NCI-H345 (cell line): ENCODE results near the gene SETD7.

Source experiments
- DNase-seq: peaks from one replicate; lab custom pipeline; 2025; lab: John Stamatoyannopoulos, UW

Gene SETD7

DNA sequence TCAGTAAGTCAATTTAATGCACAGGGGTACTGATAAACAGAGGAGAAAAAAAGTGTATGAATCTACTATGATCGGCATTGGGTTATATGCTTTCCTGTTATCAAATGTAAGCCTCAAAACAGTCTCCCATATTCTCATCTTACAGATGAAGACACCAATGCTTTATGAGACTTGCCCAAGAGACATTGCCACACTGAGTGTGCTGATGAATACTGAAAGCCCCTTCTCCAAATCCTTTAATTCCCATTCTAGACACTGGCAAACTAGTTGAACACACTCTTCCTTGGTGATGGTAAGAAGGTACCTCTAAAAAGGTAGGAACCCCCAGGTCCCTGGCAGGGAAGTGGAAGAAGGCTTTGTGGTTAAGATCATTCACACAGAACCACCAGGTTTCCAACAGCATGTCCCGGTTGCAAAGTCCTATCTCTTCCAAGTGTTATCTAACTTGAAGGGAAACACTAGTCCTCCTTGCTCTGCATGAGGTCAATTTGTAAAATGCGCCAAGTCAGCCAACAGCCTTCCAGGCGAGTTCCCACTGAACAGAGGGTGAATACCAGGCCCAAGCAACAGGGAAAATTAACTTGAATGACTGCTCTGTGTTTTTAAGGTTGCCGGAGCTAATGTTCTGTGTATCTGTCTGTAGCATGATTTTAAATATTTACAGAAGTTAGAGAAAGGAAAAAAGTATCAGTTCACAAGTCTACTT lies 5.1 kb downstream of the SETD7 start:
- no peak for DNase-seq

GRCh38 chr4:139547979-139548378 lies 8.0 kb downstream of the SETD7 start:
- DNase-seq, result no peak

DNA sequence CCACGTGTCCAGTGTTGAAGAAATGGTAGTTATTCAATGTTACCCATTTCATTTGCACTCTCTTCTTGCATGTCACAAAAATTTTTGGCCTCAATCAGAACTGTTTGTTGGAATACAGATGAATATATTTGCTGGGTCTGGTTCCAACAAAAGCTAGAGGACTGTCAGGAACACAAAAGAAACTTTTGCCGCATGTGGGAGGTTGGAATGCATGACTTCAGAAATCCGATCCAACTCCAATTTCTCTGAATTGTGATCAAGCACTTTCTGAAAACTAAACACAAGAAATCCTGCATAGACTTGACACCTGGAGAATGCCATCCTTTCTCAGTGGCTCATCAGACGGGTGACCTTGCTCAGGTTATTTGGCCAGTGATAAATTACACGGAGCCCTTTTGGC lies 15.4 kb downstream of the SETD7 start:
- no peak for DNase-seq

DNA sequence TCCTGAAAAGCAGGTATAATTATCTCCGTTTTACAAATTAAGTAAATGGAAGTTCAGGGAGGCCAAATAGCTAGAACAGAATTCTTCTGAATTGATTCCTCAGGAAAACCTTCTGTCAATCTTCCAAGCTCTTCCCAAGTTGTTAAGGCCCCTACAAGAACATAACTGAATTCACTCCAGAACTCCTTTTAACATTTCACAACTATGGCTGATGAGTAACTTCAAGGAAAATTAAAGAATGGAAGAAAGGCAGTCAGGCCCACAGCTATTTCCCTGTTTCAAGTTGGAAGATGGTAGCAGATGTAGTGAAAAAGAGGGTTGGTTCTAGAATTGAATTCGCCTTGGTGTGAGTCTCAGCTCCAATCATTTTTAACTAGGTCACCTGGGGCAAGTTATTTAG lies 15.9 kb downstream of the SETD7 start:
- no peak for DNase-seq

GRCh38 chr4:139537292-139537691 lies 18.7 kb downstream of the SETD7 start:
- no peak for DNase-seq

- DNase-seq, result no peak
Measured at GRCh38 chr4:139535871-139536234, 20.2 kb downstream of the SETD7 start.

GRCh38 chr4:139535228-139535870 lies 20.7 kb downstream of the SETD7 start:
- no peak for DNase-seq

GRCh38 chr4:139534287-139534950 lies 21.6 kb downstream of the SETD7 start:
- no peak for DNase-seq

DNA sequence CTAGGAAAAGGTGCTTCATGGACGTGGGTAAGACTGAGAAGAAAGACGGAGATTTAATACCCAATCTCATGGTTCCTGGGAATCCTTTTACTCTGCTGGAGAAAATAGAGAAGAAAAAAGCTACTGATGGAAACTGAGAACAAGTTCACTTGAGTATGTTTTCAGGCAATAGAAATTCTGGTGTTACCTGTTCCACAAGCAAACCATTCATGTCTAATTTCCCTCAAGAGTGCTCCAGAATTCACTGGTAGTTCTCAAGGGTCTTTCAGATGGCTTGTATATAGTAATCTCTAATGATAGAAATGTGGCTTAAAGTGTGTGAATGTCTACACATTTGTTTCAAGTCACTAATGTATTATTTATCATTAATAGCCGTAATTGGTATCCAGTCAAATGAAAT lies 22.5 kb downstream of the SETD7 start:
- DNase-seq, result no peak

DNA sequence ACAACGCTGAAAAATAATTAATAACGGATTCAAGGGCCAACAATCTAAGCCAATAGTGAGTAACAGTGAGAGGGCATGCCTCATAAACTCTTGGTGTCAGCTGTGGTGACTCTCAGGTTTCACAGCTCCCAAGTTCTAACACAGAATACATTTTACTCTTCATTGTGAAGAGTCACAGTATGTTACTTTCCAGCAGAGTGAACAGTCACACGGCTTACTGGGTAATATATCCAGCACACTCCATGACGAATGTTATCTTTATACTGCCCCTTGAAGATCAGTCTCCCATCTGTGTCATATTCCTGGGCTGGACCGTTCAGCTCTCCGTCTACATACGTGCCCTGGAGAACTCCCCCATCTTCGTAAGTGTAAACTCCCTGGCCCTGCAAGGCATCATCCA lies 23.1 kb downstream of the SETD7 start:
- no peak for DNase-seq

GRCh38 chr4:139530833-139531427 lies 25.1 kb downstream of the SETD7 start:
- no peak for DNase-seq

DNA sequence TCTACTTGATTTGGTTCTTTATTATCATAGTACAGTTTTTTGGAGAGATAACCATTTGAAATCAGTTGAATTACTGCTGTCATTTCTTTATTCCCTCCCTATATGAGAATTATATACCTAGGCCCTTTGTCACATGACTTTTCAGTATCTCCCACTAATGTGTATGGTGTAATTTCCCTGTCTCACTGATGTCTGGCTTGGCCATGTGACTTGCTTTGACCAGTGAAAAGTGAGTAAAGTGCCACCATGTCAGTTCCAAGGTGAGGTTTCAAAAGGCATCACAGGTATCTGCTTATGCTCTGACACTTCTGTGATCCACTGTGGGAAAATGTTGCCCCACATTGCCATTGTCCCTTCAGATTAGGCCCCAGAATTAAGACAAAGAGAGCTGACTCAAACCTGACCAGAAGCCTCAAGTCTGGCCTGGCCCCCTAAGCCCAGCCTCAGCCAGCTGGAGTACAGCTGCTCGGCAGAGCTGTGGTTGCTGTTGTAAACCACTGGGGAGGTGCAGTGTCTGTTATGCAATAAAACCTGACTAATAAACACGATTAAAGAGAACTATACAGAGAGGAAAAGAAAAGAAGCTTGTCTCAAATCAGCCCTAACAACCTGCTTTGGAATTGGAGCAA lies 27.5 kb downstream of the SETD7 start:
- no peak for DNase-seq

- DNase-seq, result no peak
Measured at GRCh38 chr4:139526928-139527327, 29.1 kb downstream of the SETD7 start.

DNA sequence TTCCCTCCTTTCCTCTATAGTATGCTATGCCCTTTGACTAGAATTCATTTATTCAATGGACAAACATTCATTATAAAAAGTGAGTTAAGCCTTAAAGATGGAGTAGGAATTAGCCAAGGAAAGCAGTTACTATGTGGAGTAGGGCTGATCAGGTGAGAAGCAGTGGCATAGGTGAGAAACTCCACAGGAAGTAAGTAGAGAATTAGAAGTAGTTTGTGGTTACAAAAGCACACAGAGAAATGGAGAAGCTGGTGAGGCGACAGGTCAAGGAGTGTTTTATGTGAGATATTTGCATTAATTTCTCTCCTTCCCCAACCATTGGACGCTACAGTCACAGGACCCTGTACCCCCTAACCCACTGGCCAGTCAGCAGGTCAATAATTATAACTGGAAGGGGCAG lies 30.6 kb downstream of the SETD7 start:
- no peak for DNase-seq

- DNase-seq, result no peak
Measured at GRCh38 chr4:139524062-139524631, 31.9 kb downstream of the SETD7 start.

- no peak for DNase-seq
Measured at GRCh38 chr4:139523076-139523475, 32.9 kb downstream of the SETD7 start.

DNA sequence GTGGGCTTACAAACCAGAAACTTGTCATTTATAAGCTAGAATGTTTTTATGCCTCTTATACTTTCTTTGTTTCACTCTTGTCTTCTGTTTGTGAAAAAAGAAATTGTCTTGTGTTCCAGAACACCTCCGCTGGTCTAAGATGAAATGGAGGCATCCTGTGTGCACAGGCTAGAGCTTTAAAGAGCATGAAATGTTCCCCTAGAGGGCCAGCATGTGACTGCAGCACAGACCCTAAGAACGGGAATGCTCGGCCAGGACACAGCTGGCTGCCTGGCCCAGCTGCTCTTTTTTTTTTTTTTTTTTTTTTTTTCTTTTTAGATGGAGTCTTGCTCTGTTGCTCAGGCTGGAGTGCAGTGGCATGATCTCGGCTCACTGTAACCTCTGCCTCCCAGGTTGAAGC lies 33.6 kb downstream of the SETD7 start:
- no peak for DNase-seq

DNA sequence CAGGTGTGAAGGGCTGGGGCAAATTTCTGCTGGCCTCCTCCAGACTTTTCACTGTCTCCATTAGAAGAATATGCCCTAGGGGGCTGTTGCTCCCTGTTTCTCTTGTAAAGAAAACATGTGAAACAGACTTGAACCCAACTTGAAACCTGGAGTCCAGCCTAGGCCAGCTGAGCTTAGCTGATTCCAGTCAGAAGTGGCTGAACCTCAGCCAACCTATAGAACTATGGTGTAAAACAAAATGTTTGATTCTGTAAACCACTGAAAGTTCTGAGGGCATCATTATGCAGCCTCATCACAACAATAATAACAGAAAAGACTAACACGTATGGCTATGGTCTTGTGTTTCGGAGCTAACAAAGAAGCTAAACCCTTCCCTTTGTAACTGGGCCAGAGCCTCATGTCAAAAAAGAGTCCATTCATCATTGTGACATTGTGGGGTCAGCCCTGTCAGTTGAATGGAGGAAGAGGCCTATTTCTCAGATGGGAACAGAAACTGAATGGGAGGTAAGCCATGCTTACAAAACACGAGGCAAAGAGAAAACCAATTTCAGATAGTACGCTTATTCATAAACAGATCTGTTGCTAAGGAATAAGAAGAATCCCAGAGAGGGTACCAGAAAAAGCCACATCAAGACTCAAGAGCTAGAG lies 34.1 kb downstream of the SETD7 start:
- DNase-seq, result no peak

- no peak for DNase-seq
Measured at GRCh38 chr4:139515531-139515958, 40.5 kb downstream of the SETD7 start.

DNA sequence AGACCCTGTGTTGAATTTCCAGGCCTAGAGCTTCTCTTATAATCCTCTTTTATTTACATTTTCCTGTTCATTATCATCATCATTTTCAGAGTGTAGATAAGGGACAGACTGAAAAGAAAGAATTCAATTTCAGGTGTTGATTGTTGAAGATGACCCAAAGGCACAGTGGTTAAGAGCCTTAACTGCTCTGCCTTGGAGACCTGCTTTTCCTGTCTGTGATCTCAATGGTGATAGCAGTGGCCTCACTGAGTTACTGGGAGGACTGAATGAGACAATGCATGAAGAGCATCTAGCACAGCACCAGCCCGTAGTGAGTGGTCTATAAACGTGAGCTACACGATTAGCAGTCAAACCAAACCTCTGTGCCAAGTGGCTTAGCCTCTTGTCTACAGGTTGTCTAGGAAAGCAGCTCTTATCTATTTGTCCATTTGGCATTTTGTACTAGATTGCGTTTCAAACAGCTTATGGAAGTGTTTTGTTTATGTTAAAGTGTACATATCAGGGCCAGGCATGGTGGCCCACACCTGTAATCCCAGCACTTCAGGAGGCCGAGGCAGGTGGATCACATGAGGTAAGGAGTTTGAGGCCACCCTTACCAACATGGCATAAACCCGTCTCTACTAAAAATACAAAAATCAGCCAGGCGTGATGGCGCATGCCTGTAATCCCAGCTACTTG lies 41.5 kb downstream of the SETD7 start:
- DNase-seq, result no peak

DNA sequence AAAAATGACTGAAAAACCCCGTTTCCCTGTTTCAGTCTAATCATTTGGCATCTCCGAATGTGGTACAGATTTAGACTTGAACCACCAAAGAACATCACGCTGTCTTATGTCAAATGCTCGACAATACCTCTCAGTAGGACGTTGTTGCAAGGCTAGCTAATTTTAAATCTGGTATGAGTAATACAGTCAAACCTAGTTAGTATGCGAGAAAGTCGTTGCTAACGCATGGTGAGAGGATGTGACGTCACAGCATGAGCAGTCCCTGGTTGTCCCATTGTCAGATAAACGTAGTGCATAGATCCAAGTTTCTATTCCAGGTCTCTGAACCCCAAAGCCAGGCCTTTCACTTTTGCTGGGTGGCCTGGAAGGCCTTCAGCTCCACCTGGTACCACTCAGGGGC lies 44.7 kb downstream of the SETD7 start:
- DNase-seq, result no peak
